ENCODE results near the gene CPLX1. TPM values are rescaled to one million over a fixed set of nuclear protein-coding genes. Genes with fewer than 3 reads are reported as not detected.
"Not testable (repeated sequence)": the region's sequence is repeated elsewhere in the genome, so short reads cannot be mapped to it uniquely, and the experiment has no call there.

The CPLX1 gene
- total and polyA plus RNA-seq, 12 donors, result 1.7 to 25.3 (median 7.5) TPM

DNA sequence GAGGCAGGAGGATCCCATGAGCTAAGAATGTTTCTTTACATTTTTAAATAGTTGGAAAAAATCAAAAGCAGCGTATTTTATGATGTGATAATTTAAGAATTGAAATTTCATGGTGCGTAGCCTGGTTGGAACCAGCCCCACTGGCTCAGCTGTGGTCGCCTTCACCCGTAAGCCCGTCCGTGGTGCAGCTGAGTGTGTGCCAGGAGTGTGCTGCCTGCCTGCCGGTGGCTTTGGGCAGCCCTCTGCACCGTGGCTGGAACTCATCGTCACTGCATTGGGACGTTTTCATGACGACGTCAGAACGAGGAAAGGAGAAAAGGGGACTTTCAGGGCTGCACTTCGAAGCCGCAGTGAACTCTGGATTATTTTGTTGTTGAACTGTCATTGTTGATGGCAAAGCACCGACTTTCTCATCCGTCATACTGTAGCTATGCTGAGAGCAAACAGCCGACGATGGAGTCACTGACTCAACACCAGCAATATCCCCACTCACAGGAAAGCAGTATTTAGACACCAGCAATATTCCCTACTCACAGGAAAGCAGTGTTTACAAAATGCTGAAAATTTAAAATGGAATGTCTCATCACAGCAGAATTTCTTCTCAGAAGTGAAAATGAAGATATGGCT, 85.2 kb downstream of the CPLX1 start:
- TF ChIP-seq POLR2A (IDR thresholded peaks at IDR 0.05), result no peak
- TF ChIP-seq, protein P1, sequence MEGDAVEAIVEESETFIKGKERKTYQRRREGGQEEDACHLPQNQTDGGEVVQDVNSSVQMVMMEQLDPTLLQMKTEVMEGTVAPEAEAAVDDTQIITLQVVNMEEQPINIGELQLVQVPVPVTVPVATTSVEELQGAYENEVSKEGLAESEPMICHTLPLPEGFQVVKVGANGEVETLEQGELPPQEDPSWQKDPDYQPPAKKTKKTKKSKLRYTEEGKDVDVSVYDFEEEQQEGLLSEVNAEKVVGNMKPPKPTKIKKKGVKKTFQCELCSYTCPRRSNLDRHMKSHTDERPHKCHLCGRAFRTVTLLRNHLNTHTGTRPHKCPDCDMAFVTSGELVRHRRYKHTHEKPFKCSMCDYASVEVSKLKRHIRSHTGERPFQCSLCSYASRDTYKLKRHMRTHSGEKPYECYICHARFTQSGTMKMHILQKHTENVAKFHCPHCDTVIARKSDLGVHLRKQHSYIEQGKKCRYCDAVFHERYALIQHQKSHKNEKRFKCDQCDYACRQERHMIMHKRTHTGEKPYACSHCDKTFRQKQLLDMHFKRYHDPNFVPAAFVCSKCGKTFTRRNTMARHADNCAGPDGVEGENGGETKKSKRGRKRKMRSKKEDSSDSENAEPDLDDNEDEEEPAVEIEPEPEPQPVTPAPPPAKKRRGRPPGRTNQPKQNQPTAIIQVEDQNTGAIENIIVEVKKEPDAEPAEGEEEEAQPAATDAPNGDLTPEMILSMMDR (IDR thresholded peaks at IDR 0.05), result no peak
- Histone ChIP-seq H3K4me3 (no peak overlapping the region), H3K27ac (no peak overlapping the region), H3K9me3 (replicated peaks in 1 of 3) (no peaks in the 10 kb centered on the region), H3K4me1 (replicated peaks in 1 of 2) (no peaks in the 10 kb centered on the region), H3K36me3 (replicated peaks in 1 of 2) (peaks cover 0 to 46% of the 10 kb centered on the region in 2 donors), H3K27me3 (no peaks in the 10 kb centered on the region)
- no peak for DNase-seq
- intact Hi-C loops (cut with DNase I), result no loop called here
- 81 to 86% (median 82%) methylated on average over 19 of the region's 19 CpGs for WGBS, 4 donors

DNA sequence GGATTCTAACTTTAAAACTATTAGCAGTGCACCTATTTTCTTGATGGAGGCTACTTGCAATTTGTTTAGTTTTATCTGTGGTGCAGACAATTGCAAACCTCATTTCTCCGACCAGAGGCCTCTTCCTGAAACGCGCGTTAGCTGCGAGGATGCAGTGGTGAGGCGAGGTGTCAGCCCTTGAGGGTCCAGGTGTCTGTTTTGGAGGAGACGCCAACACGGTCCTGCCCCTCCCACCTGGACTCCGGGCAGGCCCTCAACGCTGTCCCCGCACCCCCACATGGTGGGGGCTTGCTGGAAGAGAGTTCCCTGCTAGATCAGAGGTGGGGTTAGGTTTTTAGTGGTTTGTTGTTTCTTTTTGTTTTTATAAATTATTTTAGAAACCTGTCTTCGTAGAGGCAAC, 85.9 kb downstream of the CPLX1 start:
- DNase-seq, result no peak
- no peaks in the 10 kb centered on the region for H3K27me3 ChIP-seq
- intact Hi-C loops (cut with DNase I), result no loop called here
- WGBS, 4 donors, result 85 to 89% (median 86%) methylated on average over 12 of the region's 12 CpGs
- H3K27ac ChIP-seq, result no peak overlapping the region
- H3K9me3 ChIP-seq (replicated peaks in 1 of 3), result no peaks in the 10 kb centered on the region
- H3K4me3 ChIP-seq, result no peak overlapping the region
- H3K4me1 ChIP-seq (replicated peaks in 1 of 2), result no peaks in the 10 kb centered on the region
- TF ChIP-seq POLR2A (IDR thresholded peaks at IDR 0.05), result no peak
- TF ChIP-seq, protein P1 (IDR thresholded peaks at IDR 0.05), result no peak
- peaks cover 0 to 53% of the 10 kb centered on the region in 2 donors for H3K36me3 ChIP-seq (replicated peaks in 1 of 2)

GRCh38 chr4:739569-739968, 86.4 kb downstream of the CPLX1 start:
- peaks cover 0 to 58% of the 10 kb centered on the region in 2 donors for H3K36me3 ChIP-seq (replicated peaks in 1 of 2)

DNA sequence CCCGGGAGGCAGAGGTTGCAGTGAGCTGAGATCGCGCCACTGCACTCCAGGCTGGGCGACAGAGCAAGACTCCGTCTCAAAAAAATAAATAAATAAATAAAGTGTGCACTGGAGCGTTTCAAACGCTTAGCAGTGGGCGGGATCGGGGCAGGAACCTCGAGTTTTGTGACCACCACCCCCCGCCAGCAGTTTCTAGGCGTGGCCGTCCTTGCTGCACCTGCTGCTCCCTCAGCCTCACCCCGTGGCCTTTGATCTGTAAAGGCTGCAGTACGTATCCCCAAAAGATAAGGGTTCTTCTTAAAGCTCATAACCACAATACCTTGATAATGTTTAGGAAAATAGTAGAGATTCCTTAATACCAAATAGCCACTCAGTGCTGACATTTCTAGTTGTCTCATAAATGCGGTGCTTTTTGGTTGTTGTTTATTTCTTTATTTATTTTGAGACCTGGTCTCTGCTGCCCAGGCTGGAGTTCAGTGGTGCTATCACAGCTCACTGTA, 87.1 kb downstream of the CPLX1 start:
- TF ChIP-seq, protein P1 (IDR thresholded peaks at IDR 0.05), result no peak
- no peak for TF ChIP-seq POLR2A (IDR thresholded peaks at IDR 0.05)
- peaks cover 0 to 64% of the 10 kb centered on the region in 2 donors for H3K36me3 ChIP-seq (replicated peaks in 1 of 2)
- 90 to 91% (median 91%) methylated on average over 16 of the region's 16 CpGs for WGBS, 4 donors
- no peak overlapping the region for H3K4me3 ChIP-seq
- intact Hi-C loops (cut with DNase I), result no loop called here
- no peaks in the 10 kb centered on the region for H3K9me3 ChIP-seq (replicated peaks in 1 of 3)
- no peaks in the 10 kb centered on the region for H3K4me1 ChIP-seq (replicated peaks in 1 of 2)
- DNase-seq, result no peak
- no peaks in the 10 kb centered on the region for H3K27me3 ChIP-seq
- no peak overlapping the region for H3K27ac ChIP-seq

More at GRCh38 chr4:739569-739968, 86.4 kb downstream of the CPLX1 start:
- no peak overlapping the region for H3K27ac ChIP-seq
- TF ChIP-seq POLR2A (IDR thresholded peaks at IDR 0.05), result no peak
- TF ChIP-seq, protein P1 (IDR thresholded peaks at IDR 0.05), result no peak
- H3K4me3 ChIP-seq, result no peak overlapping the region
- no peaks in the 10 kb centered on the region for H3K27me3 ChIP-seq
- intact Hi-C loops (cut with DNase I), result no loop called here
- no peak for DNase-seq
- no peaks in the 10 kb centered on the region for H3K9me3 ChIP-seq (replicated peaks in 1 of 3)
- WGBS, 4 donors, result 92 to 96% (median 95%) methylated on average over 22 of the region's 22 CpGs
- no peaks in the 10 kb centered on the region for H3K4me1 ChIP-seq (replicated peaks in 1 of 2)

DNA sequence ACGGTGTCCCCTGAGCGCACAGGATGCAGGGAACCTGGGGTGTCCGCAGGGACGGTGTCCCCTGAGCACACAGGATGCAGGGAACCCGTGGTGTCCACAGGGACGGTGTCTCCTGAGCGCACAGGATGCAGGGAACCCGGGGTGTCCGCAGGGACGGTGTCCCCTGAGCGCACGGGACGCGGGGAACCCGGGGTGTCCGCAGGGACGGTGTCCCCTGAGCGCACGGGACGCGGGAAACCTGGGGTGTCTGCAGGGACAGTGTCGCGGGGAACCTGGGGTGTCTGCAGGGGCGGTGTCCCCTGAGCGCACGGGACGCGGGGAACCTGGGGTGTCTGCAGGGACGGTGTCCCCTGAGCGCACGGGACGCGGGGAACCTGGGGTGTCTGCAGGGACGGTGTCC, 89.4 kb downstream of the CPLX1 start:
- H3K27me3 ChIP-seq; intact Hi-C loops (cut with DNase I); H3K27ac ChIP-seq; H3K4me1 ChIP-seq (replicated peaks in 1 of 2); H3K4me3 ChIP-seq; DNase-seq; H3K9me3 ChIP-seq (replicated peaks in 1 of 3): not testable (repeated sequence)
- 94 to 98% (median 95%) methylated on average over 14 to 33 of the region's 34 CpGs for WGBS, 4 donors
- H3K36me3 ChIP-seq (replicated peaks in 1 of 2), result peaks cover 0 to 72% of the 10 kb centered on the region in 2 donors

Data from adrenal gland (tissue), 12 donors.